Bronchial epithelial cell (primary cell): ENCODE data around the gene FADS1. TPM values are rescaled to one million over a fixed set of nuclear protein-coding genes. Genes with fewer than 3 reads are reported as not detected.
A peak's percentile ranks its signal among the peaks of the same experiment; 100 is the strongest.

Source experiments
- DNase-seq: peaks from one replicate; pipeline ENCODE4 v3.0.0-alpha.2; 2010; ENCODE audit warnings: low read depth
- FAIRE-seq: peaks from 2 replicates; lab custom pipeline; 2011; peaks lifted over from hg19 to GRCh38; lab: Jason Lieb, UNC
- H3K27me3 ChIP-seq: 2 replicates; pipeline ENCODE4 v1.5.1; 2011; ENCODE audit warnings: low read length; ENCODE audit not compliant: control insufficient read depth, insufficient read depth
- H3K36me3 ChIP-seq: 2 replicates; pipeline ENCODE4 v1.5.1; 2011; ENCODE audit warnings: low read length; ENCODE audit not compliant: control insufficient read depth, insufficient read depth
- H3K4me3 ChIP-seq: 2 replicates; pipeline ENCODE4 v1.5.1; 2011; ENCODE audit warnings: mild to moderate bottlenecking, low read depth, low read length, control low read depth
- CTCF ChIP-seq: IDR thresholded peaks from 2 replicates; pipeline ENCODE4 v1.5.1; 2011; ENCODE audit warnings: mild to moderate bottlenecking, moderate library complexity, low read length, control low read depth, inconsistent platforms; ENCODE audit not compliant: insufficient read depth, severe bottlenecking
- total RNA-seq: library from RNA; depleted of rRNA; stranded (reverse); fragments of >200 nt; gene quantifications from 2 replicates; pipeline ENCODE4 v1.2.1, GENCODE V29; 2014

Gene FADS1
- total RNA-seq, 1 donor from 2014 or later, result 46.9 TPM

GRCh38 chr11:61783717-61784505, 32.9 kb downstream of the FADS1 start:
- no peak overlapping the region for H3K4me3 ChIP-seq

GRCh38 chr11:61782841-61783240, 34.0 kb downstream of the FADS1 start:
- H3K36me3 ChIP-seq, result peaks cover 5% of the 10 kb centered on the region
- no peak overlapping the region for H3K4me3 ChIP-seq
- no peak for DNase-seq
- H3K27me3 ChIP-seq, result no peaks in the 10 kb centered on the region
- no peak for TF ChIP-seq CTCF
- FAIRE-seq, result no peak

More at GRCh38 chr11:61783717-61784505, 32.9 kb downstream of the FADS1 start:
- Histone ChIP-seq H3K36me3 (peaks cover 13% of the 10 kb centered on the region), H3K27me3 (no peaks in the 10 kb centered on the region)
- no peak for FAIRE-seq
- DNase-seq, result no peak
- TF ChIP-seq CTCF, result no peak

DNA sequence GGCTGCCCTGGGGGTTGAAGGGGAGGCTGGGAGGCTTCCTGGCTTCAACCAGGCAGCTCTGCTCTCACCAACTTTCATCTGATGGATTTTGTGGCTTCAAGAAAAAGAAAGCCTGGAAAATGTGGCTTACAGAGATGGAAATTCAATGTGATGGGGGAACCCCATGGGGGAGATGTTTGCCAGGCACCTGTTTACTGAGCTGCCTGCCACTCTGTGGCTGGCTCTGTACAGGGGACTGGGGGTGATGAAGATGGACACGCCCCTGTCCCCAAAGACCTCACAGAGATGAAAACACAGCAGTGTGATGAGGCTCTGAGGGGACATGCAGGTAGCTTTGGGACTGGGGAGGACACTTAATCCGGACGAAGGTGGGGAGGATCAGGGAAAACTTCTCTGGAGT, 34.5 kb downstream of the FADS1 start:
- H3K4me3 ChIP-seq, result no peak overlapping the region
- TF ChIP-seq CTCF, result no peak
- H3K36me3 ChIP-seq, result peaks cover 3% of the 10 kb centered on the region
- H3K27me3 ChIP-seq, result no peaks in the 10 kb centered on the region
- FAIRE-seq, result no peak
- DNase-seq, result no peak

- no peak for TF ChIP-seq CTCF
- no peak for DNase-seq
- Histone ChIP-seq H3K36me3 (peaks cover 3% of the 10 kb centered on the region), H3K27me3 (no peaks in the 10 kb centered on the region), H3K4me3 (no peak overlapping the region)
- FAIRE-seq, result no peak
These were observed 35.2 kb downstream of the FADS1 start for GRCh38 chr11:61781585-61781984.

GRCh38 chr11:61780581-61781162, 36.1 kb downstream of the FADS1 start:
- TF ChIP-seq CTCF, result no peak
- Histone ChIP-seq H3K36me3 (peaks cover 2% of the 10 kb centered on the region), H3K27me3 (no peaks in the 10 kb centered on the region), H3K4me3 (no peak overlapping the region)
- FAIRE-seq (no peak), DNase-seq (peak; percentile 23)
